BJ (cell line): ENCODE data around the gene NEFH. TPM values are rescaled to one million over a fixed set of nuclear protein-coding genes. Genes with fewer than 3 reads are reported as not detected.

ENCODE experiments used
- CTCF ChIA-PET: fragments of 350-600 bp; formaldehyde crosslinking; extraction: SDS; loops from one replicate; lab custom pipeline; 2021; ENCODE audit warnings: antibody characterized with exemption, inconsistent platforms; lab: Yijun Ruan, JAX
- POLR2A ChIA-PET: fragments of 300-600 bp; sonication (Branson Sonifier 250); formaldehyde crosslinking; extraction: SDS; loops from one replicate; lab custom pipeline; 2021; ENCODE audit warnings: antibody characterized with exemption; lab: Charles Lee
- DNase-seq: peaks from one replicate; pipeline ENCODE4 v3.0.0-alpha.2; 2011; ENCODE audit warnings: low read depth
- H3K27me3 ChIP-seq: 2 replicates; pipeline ENCODE4 v1.6.0; 2011; ENCODE audit warnings: low read length; ENCODE audit not compliant: control insufficient read depth, insufficient read depth
- H3K36me3 ChIP-seq: 2 replicates; pipeline ENCODE4 v1.5.1; 2011; ENCODE audit warnings: low read length; ENCODE audit not compliant: control insufficient read depth, insufficient read depth
- H3K4me3 ChIP-seq: 2 replicates; pipeline ENCODE4 v1.5.1; 2011; ENCODE audit warnings: low read depth, mild to moderate bottlenecking, control low read depth, low read length
- CTCF ChIP-seq: IDR thresholded peaks from 2 replicates; pipeline ENCODE4 v1.5.1; 2011; ENCODE audit warnings: low read depth, mild to moderate bottlenecking, control low read depth, inconsistent platforms, low read length, moderate library complexity; ENCODE audit not compliant: insufficient read depth
- polyA plus RNA-seq: library from polyadenylated mRNA; depleted of rRNA; stranded (reverse); fragments of >200 nt; gene quantifications from 2 replicates; pipeline ENCODE4 v1.2.3, GENCODE V29; 2011

Gene NEFH
- polyA plus RNA-seq, 1 experiment: 1.2 TPM

GRCh38 chr22:29510542-29510941 lies 30.5 kb downstream of the NEFH start:
- DNase-seq: no peak
- Histone ChIP-seq H3K27me3 (no peaks in the 10 kb centered on the region), H3K4me3 (no peak overlapping the region), H3K36me3 (peaks cover 25% of the 10 kb centered on the region)
- no peak for TF ChIP-seq CTCF
- CTCF ChIA-PET: interaction anchor here (1.3 to 1.4 kb wide), 2 partner anchors 14 to 39 kb away, joined by 3 to 5 read pairs; no protein-coding TSS in a partner anchor
- POLR2A ChIA-PET: no interaction called here

- Histone ChIP-seq H3K4me3 (no peak overlapping the region), H3K27me3 (no peaks in the 10 kb centered on the region), H3K36me3 (peaks cover 29% of the 10 kb centered on the region)
- CTCF ChIA-PET: interaction anchor here (1.3 to 2.2 kb wide), 3 partner anchors 13 to 40 kb away, joined by 3 to 8 read pairs (median 5); no protein-coding TSS in a partner anchor
- DNase-seq: no peak
- POLR2A ChIA-PET: no interaction called here
- no peak for TF ChIP-seq CTCF
These were observed 31.3 kb downstream of the NEFH start for GRCh38 chr22:29511126-29511862.

GRCh38 chr22:29512031-29512430 lies 32.0 kb downstream of the NEFH start:
- peaks cover 36% of the 10 kb centered on the region for H3K36me3 ChIP-seq
- H3K27me3 ChIP-seq: no peaks in the 10 kb centered on the region
- no peak for TF ChIP-seq CTCF
- ChIA-PET POLR2A (no interaction called here), CTCF (interaction anchor here (1.3 to 2.2 kb wide), 3 partner anchors 13 to 117 kb away, joined by 3 to 8 read pairs (median 5); no protein-coding TSS in a partner anchor)
- DNase-seq: no peak
- no peak overlapping the region for H3K4me3 ChIP-seq

- ChIA-PET POLR2A (no interaction called here), CTCF (no interaction called here)
- H3K27me3 ChIP-seq: no peaks in the 10 kb centered on the region
- H3K36me3 ChIP-seq: peaks cover 40% of the 10 kb centered on the region
- H3K4me3 ChIP-seq: no peak overlapping the region
- DNase-seq: no peak
- no peak for TF ChIP-seq CTCF
These were observed 37.3 kb downstream of the NEFH start for GRCh38 chr22:29517215-29517908.

- DNase-seq: no peak
- Histone ChIP-seq H3K27me3 (no peaks in the 10 kb centered on the region), H3K36me3 (peaks cover 40% of the 10 kb centered on the region), H3K4me3 (no peak overlapping the region)
- ChIA-PET CTCF (no interaction called here), POLR2A (no interaction called here)
- TF ChIP-seq CTCF: no peak
These were observed 38.4 kb downstream of the NEFH start for GRCh38 chr22:29518427-29518826.
